Transverse colon (tissue), 4 donors: ENCODE results near the gene EVA1C. TPM values are rescaled to one million over a fixed set of nuclear protein-coding genes. Genes with fewer than 3 reads are reported as not detected.
"Not testable (repeated sequence)": the region's sequence is repeated elsewhere in the genome, so short reads cannot be mapped to it uniquely, and the experiment has no call there.

Experiments
- DNase-seq: peaks from one replicate; pipeline ENCODE4 v3.0.0-alpha.2; 2019
- H3K27ac ChIP-seq, 4 donors: fragments of 200-600 bp; sonication (generic); 2 replicates each; pipeline ENCODE4 v1.5.1; 2016 to 2018; ENCODE audit warnings: inconsistent platforms in 4 of 4
- H3K27me3 ChIP-seq: fragments of 200-600 bp; sonication (generic); 2 replicates; pipeline ENCODE4 v1.5.1; 2017; ENCODE audit warnings: inconsistent platforms
- H3K36me3 ChIP-seq, 4 donors: fragments of 200-600 bp; sonication (generic); 2 replicates each; pipeline ENCODE4 v1.5.1; 2017 to 2019; ENCODE audit warnings: inconsistent platforms in 4 of 4
- H3K4me1 ChIP-seq, 4 donors: fragments of 200-600 bp; sonication (generic); 2 replicates each; pipeline ENCODE4 v1.5.1; 2017 to 2020; ENCODE audit warnings: inconsistent platforms in 4 of 4
- H3K4me3 ChIP-seq, 4 donors: fragments of 200-600 bp; sonication (generic); 1 replicate in 1 of 4; 2 replicates in 3 of 4; pipeline versions ENCODE4 v1.5.1 to v1.6.1; 2017 to 2019; ENCODE audit warnings: inconsistent platforms in 4 of 4
- H3K9me3 ChIP-seq, 2 donors: fragments of 200-600 bp; sonication (generic); 2 replicates each; pipeline ENCODE4 v1.5.1; 2017 to 2019; ENCODE audit warnings: inconsistent platforms in 2 of 2
- CTCF ChIP-seq, 5 experiments: fragments of 200-600 bp in 3 of 5; fragments of 450-650 bp in 2 of 5; sonication (generic) in 3 of 5; IDR thresholded peaks; 1 replicate in 2 of 5; 2 replicates in 3 of 5; pipeline ENCODE4 v1.5.1; 2016 to 2017; ENCODE audit warnings: antibody characterized with exemption in 5 of 5, inconsistent platforms in 3 of 5, mild to moderate bottlenecking in 2 of 5, moderate library complexity in 1 of 5
- EP300 ChIP-seq: sonication (generic); formaldehyde crosslinking; IDR thresholded peaks from one replicate; pipeline ENCODE4 v1.6.1; 2017; ENCODE audit warnings: antibody characterized with exemption, low read depth
- POLR2A ChIP-seq: fragments of 450-650 bp; IDR thresholded peaks from one replicate; pipeline ENCODE4 v1.6.1; 2016; ENCODE audit warnings: antibody characterized with exemption, mild to moderate bottlenecking, moderate library complexity
- POLR2AphosphoS5 ChIP-seq, 3 donors: sonication (generic); formaldehyde crosslinking; IDR thresholded peaks; one replicate each; pipeline ENCODE4 v1.6.1; 2016; ENCODE audit warnings: antibody characterized with exemption in 3 of 3
- WGBS, 2 donors: methylation state at CpG; one replicate each; pipeline ENCODE4 v1.1.5; 2018; ENCODE audit warnings: low coverage in 1 of 2; 5-methylcytosine and 5-hydroxymethylcytosine counted together
- in situ Hi-C, 4 donors: fragments of 200-750 bp; cut with MboI; loops; one replicate each; pipeline versions ENCODE4 v1.15.0 to v1.15.1; 2017; ENCODE audit warnings: low sequenced_read_pairs in 3 of 4, low pct_ligation_motif_present in 1 of 4, low pct_unique_long_range_greater_than_20kb in 1 of 4
- intact Hi-C: fragments of 100-400 bp; cut with DNase I; formaldehyde crosslinking; loops from one replicate; pipeline ENCODE4 v1.15.1; 2023; ENCODE audit warnings: low total_unique reads
- total RNA-seq, 4 donors: library from RNA; depleted of rRNA; stranded (reverse); fragments of >200 nt; gene quantifications; one replicate each; pipeline ENCODE4 v1.1.0, GENCODE V29; 2016

Gene EVA1C
- total RNA-seq, 4 donors from 2014 or later, result 8.6 to 44.1 (median 33.8) TPM

DNA sequence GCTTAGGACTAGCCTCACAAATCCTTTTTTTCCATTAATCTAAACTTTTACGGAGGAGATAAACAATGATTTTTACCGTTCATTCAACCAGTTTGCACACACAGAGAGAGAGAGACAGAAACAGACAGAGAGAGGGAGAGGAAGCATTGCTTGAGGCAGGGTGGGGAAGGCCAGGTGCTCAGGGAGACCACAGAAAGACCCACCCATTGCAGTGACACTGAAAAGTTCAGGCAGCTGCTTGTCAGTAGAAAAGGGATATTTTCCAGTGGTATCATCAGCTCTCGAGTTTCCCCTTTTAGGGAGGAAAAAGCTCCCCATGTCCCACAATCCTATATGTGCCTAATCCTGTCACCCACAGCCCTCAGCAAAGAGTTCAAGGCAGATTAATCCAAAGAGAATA, 145.6 kb downstream of the EVA1C start:
- in situ Hi-C loops, result loop anchor here in 1 of 4 donors (25.0 kb wide), 1 partner anchor 146 kb away; the partner anchor contains the start of gene EVA1C
- WGBS, 2 donors, result 55 to 94% methylated on average over 2 to 3 of the region's 3 CpGs

DNA sequence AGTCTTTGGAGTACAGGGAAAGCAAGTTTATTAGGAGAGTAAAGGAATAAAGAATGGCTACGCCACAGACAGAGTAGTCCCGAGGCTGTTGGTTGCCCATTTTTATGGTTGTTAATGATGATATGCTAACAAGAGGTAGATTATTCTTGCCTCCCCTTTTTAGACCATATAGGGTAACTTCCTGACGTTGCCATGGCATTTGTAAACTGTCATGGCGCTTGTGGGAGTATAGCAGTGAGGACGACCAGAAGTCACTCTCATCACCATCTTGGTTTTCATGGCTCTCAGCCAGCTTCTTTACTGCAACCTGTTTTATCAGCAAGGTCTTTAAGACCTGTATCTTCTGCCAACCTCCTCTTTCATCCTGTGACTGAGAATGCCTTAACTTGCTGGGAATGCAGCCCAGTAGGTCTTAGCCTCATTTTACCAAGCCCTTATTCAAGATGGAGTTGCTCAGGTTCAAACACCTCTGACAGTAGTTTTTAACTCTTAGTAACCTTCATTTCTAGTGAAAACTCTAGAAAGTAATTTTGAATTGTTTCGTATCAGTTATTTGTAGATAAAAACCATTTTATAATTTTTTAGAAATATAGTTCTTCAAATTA, 146.6 kb downstream of the EVA1C start:
- DNase-seq, result no peak
- Histone ChIP-seq H3K27ac (no peak overlapping the region), H3K9me3 (no peaks in the 10 kb centered on the region), H3K4me1 (no peaks in the 10 kb centered on the region), H3K4me3 (no peak overlapping the region), H3K27me3 (no peaks in the 10 kb centered on the region), H3K36me3 (no peaks in the 10 kb centered on the region)
- intact Hi-C loops (no loop called here), in situ Hi-C loops (loop anchor here in 1 of 4 donors (25.0 kb wide), 1 partner anchor 147 kb away; the partner anchor contains the start of gene EVA1C)
- 85 to 92% methylated on average over 6 of the region's 6 CpGs for WGBS, 2 donors
- TF ChIP-seq POLR2AphosphoS5 (IDR thresholded peaks at IDR 0.05) (no peak), EP300 (no peak), POLR2A (no peak), CTCF (IDR thresholded peaks at IDR 0.05) (no peak)

More for the DNA sequence above, 145.6 kb downstream of the EVA1C start:
- Histone ChIP-seq H3K27ac (no peak overlapping the region), H3K36me3 (no peaks in the 10 kb centered on the region), H3K4me3 (no peak overlapping the region), H3K9me3 (no peaks in the 10 kb centered on the region), H3K27me3 (no peaks in the 10 kb centered on the region), H3K4me1 (no peaks in the 10 kb centered on the region)
- no peak for DNase-seq
- intact Hi-C loops, result no loop called here
- TF ChIP-seq POLR2A (no peak), POLR2AphosphoS5 (IDR thresholded peaks at IDR 0.05) (no peak), EP300 (no peak), CTCF (IDR thresholded peaks at IDR 0.05) (no peak)

DNA sequence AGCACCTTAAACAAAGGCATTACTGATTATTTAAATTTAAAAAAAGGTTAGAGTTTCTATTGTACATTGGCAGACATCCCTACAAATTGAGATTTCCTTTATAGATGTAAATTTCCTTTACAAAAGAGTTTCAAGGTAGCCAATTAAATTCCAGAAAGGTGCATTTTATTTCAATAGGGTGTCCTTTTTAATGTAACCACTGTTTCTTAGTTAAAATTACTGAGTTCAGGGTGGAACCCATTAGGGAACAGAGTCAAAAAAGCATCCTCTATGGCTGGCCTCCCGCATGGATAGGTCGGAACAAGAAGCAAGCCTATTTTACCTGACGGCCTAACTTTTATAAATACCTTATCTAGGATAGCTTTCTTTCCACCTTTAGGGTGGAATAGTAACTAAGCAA, 148.4 kb downstream of the EVA1C start:
- no peak overlapping the region for H3K27ac ChIP-seq
- intact Hi-C loops, result no loop called here
- no peaks in the 10 kb centered on the region for H3K4me1 ChIP-seq
- no peak for DNase-seq
- 92 to 100% methylated on average over 3 of the region's 3 CpGs for WGBS, 2 donors
- in situ Hi-C loops, result loop anchor here in 1 of 4 donors (25.0 kb wide), 1 partner anchor 149 kb away; the partner anchor contains the start of gene EVA1C
- no peaks in the 10 kb centered on the region for H3K9me3 ChIP-seq
- no peak for TF ChIP-seq POLR2A
- TF ChIP-seq EP300, result no peak
- TF ChIP-seq POLR2AphosphoS5 (IDR thresholded peaks at IDR 0.05), result no peak
- no peak for TF ChIP-seq CTCF (IDR thresholded peaks at IDR 0.05)
- no peaks in the 10 kb centered on the region for H3K36me3 ChIP-seq
- H3K4me3 ChIP-seq, result no peak overlapping the region
- H3K27me3 ChIP-seq, result no peaks in the 10 kb centered on the region

DNA sequence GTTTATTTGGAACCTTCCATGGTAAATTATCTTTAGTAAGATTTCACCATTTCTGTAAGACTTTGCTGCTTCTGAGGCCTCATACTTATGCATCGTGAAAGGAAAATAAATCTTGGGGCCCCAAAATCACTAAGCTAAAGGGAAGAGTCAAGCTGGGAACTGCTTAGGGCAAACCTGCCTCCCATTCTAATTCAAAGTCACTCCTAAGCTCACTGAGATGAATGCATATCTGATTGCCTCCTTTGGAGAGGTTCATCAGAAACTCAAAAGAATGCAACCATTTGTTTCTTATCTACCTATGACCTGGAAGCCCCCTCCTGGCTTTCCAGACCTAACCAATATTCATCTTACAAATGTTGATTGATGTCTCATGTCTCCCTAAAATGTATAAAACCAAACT, 149.0 kb downstream of the EVA1C start:
- H3K27me3 ChIP-seq, intact Hi-C loops, H3K4me1 ChIP-seq: not testable (repeated sequence)

More for the DNA sequence above, 149.0 kb downstream of the EVA1C start:
- H3K36me3 ChIP-seq, DNase-seq, H3K27ac ChIP-seq, H3K4me3 ChIP-seq, H3K9me3 ChIP-seq: not testable (repeated sequence)
- in situ Hi-C loops, result loop anchor here in 1 of 4 donors (25.0 kb wide), 1 partner anchor 149 kb away; the partner anchor contains the start of gene EVA1C
- 84 to 100% methylated on average over 1 of the region's 1 CpG for WGBS, 2 donors
